Activated CD4-positive, alpha-beta T cell treated with anti-CD3 and anti-CD28 coated beads for 24 hours (primary cell): ENCODE measurements around the gene IQGAP1.
"Not testable (repeated sequence)": the region's sequence is repeated elsewhere in the genome, so short reads cannot be mapped to it uniquely, and the experiment has no call there.

ENCODE experiments used
- DNase-seq, 2 donors: peaks; one replicate each; pipeline ENCODE4 v3.0.0-alpha.2; 2020; ENCODE audit warnings: low read depth in 2 of 2

IQGAP1 gene

DNA sequence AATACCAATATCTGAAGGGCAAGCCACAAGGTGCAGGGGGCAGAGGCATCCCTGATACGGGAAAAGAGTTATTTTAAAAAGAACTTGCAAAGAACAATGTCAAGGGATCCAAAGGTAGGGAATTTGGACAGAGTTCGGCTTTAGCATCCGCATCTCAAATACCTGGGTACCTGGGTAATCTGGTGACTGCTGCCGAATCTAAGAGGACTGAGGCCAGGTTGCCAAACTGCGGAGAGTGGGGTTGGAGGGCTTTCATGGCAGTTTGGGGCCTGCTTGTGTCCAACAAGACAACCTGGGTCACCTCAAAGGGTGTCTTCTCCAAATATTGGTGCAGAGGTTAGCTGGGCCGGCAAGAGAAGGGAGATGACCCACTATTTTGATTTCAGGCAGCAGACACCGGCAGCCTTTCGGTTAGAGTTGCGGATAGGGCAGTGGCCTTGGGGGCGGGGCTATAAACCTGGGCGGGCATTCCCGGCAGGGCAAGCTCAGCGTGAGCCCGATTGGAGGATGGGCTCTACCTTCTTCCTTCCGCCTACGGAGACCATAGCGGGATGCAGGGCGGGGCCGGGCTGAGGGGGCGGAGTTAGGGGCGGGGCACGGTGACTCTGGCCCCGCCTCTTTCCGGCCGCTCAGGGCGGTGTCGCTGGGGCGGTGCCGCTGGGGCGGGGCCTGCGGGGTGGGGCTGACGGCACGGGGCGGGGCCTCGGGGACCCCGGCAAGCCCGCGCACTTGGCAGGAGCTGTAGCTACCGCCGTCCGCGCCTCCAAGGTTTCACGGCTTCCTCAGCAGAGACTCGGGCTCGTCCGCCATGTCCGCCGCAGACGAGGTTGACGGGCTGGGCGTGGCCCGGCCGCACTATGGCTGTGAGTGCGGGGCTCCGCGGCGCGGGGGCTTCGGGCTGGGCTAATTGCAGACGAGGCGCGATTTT is at the start of gene IQGAP1:
Gene IQGAP1, plus strand, starts transcription at position 709 of the 928 bp plus-strand sequence. Its CDS starts 100 bp downstream, at position 809.
- DNase-seq: peak; percentile 97 to 98

- DNase-seq: no peak
These were observed 49.5 kb upstream of the IQGAP1 start for GRCh38 chr15:90338532-90338931.

DNA sequence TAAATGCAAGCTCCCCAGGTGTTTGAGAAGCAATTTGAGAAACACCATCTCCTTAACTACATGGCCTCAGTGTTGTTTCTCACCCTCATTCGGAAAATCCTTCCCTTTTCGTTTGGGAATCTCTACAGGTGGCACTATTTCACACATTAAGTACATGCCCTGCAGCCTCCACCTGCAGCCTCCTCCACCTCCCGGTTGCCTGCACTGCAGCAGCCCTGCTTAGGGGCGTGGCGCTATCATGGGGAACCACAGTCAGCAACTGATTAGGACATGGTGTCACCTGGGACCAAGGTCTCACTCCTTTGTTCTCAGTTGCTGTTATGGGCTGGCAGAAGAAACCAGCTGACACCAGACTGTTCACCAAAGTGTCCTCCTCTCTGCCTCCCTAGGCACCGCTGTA is 47.7 kb upstream of the IQGAP1 start:
- DNase-seq: no peak

- DNase-seq: no peak
These were observed 44.7 kb upstream of the IQGAP1 start for GRCh38 chr15:90343302-90343790.

DNA sequence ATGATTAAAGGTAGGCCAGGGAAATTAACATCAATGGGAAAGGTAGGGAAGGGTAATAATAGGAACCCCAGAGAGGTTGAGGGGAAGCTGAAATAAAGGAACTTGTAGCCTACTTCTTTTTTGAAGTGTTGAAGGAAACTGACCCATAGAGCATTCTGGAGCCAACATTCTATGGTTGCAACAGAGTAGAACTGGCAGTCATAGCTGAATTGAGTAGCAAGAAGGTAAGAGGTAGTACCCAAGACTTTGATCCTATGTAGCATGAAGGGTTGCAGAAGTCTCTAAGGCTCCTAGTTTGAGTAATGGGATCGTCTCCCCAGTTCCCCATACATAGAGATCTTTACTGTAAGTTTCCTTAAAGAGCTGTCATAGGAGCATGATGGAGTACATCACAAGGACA is 43.4 kb upstream of the IQGAP1 start:
- no peak for DNase-seq

GRCh38 chr15:90345857-90346256 is 42.2 kb upstream of the IQGAP1 start:
- DNase-seq: no peak

DNA sequence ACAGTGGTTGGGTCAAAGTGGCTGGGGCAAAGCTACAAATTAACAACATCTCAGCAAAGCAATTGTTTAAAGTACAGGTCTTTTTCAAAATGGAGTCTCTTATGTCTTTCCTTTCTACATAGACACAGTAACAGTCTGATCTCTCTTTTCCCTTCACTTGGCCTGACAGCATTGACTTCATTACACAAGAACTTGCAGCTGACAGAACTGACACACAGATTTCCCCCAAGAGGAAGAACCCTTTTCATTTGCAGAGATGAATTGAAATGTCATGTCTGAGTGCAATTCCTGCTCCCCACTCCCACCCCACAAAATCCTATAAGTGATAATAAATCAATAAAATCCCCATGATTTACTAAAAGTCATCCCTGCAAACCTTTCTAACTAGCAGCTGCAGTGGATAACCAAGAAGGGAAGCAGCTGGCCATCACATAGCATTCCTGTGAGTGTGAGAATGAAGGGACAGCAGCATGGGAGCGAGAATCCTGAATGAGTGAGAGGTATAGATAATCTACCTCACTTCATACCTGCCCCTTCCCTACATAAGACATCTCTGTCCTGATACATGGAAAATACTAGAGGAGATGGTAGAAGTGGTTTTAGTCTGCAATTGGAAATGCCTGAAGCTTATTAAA is 40.5 kb upstream of the IQGAP1 start:
- not testable (repeated sequence) for DNase-seq

DNA sequence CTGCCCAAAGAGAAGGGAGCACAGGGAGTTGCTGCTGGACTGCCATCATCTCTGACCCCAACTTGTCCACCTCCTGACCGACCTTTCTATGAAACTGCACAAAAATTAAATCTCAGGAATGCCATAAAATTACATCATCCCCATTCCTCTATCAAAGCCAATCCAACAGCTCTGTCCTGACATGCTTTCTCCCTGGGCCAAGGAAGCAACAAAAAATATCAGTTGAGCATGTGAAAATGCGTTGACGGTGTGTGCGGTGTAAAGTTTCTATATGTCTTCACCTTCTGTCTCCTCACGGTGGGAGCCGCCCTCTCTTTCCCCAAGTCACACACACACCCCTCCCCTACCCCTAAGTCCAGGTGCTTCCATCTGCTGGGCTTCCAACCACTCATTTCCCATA is 39.6 kb upstream of the IQGAP1 start:
- no peak for DNase-seq

DNA sequence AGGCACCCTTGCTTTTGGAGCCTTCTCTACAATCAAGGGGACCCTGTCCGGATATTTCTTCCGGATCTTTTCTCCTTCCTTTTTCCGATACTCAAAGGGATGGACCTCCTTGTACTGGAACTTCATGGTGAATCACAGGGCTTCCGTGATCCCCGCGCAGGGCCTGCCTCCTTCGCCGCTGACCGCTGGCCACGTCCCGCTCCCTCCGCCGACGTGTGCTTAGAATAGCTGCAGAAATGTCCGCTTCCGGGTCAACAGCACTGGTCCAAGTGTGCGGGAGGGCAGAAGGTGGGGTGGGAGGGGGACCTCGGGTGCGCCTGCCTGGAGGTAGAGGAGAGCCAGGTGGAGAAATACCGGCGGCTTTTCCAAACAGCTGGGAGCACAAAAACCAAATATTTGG is 39.0 kb upstream of the IQGAP1 start:
- DNase-seq: no peak

DNA sequence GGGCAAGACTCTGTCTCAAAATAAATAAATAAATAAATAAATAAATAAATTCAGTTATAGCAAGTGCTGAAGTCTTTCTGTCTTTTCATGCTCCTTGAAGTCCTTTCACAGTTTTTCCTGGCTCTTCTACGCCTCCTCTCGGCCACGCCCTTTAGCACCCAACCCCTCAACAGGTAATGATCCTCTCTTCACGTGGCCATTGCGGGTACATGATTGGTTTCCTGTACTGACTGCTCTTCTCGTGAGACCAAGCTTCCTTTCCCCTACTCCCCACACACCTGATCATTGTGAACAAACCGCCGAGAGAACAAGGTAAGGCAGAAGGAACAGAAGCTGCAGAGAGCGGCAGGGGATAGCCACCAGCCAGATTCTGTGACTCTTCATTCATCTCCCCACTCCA is 38.2 kb upstream of the IQGAP1 start:
- DNase-seq: no peak

DNA sequence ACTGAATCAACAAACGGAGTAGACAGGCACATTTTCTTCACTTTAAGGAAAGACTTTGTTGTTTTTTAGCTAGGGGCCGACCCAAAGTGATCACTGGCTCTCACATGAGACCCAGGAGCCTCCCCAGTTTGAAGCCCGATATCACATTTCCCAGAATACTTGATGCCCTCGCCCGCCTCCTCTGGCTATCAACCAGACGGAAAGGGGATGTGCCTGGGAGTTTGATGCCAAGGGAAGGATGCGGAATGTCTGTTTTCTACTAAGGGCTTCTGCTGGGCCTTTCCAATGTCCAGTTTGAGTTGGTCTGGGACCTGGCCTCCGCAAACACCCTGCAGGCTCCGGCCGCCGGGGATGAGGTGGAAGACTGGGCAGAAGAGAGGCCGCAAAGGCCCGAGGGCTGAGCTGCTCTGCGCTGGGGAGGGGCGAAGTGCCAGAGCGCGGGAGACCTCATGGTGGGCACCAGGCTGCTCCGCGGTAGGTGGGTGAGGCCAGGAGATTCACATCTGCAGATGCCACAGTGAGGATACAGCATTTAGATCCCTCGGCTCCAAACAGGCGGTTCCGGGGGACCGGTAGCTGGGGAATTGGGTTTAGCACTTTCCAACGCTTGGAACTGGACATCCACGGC is 36.4 kb upstream of the IQGAP1 start:
- DNase-seq: no peak

- DNase-seq: peak; percentile 84 to 89
These were observed 35.7 kb upstream of the IQGAP1 start, which contains the start of gene ZNF774 for GRCh38 chr15:90352107-90352893. TSS of gene ZNF774 (plus strand) at chr15:90352284. CDS start at chr15:90354661, 2,377 bp downstream.

DNA sequence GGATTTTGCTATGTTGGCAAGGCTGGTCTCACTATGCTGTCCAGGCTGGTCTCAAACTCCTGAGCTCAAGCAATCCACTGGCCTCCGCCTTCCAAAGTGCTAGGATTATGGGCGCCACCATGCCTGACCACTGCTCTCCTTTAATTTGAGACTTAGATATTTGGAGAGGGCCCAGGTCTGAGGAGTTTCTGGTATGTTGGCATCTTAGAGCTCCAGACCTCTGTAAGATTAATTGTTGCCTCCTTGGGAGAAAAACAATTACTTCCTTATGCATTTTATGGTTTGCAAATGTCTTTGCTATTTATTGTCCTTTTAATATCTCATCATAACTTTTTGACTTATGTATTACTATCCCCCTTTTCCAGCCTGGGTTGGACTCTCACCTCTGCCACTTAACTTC is 33.1 kb upstream of the IQGAP1 start:
- no peak for DNase-seq

DNA sequence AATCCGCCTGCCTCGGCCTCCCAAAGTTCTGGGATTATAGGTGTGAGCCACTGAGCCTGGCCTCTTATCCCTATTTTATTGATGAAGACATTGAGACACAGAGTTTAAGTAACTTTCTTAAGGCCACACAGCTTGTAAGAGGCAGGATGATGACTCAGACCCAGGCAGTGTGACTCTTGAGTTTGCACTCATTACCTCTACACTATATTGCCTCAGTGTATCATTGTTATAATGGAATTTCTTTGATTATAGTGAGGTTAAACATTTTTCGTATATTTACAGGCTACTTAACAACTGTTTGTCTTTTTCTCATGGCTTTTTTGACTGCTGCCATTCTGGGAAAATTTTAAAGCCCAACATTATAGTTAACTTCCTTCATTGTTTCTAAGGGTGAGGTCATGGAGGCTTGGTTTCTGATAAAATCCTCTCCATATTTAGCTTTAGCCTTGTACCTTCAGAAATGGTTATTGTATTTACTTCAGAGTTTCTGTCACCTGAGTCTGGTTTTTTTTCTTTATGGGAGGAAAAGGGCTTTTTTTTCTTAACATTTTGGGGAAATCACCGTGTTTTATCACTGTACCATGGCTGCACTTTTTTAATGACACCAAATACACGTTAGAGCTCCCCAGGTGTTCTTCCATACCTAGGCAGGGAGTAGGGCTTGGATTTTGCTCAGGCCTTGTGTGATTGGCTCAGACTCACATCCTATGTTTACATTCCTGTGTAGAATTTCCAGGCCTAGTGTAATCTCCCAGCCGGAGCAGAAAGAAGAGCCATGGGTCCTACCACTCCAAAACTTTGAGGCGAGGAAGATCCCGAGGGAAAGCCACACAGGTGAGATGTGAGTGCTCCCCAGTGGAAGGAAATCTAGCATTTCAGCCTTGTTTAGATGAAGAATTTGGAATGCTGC is 29.7 kb upstream of the IQGAP1 start:
- DNase-seq: no peak

GRCh38 chr15:90360746-90361145 is 27.3 kb upstream of the IQGAP1 start:
- no peak for DNase-seq

DNA sequence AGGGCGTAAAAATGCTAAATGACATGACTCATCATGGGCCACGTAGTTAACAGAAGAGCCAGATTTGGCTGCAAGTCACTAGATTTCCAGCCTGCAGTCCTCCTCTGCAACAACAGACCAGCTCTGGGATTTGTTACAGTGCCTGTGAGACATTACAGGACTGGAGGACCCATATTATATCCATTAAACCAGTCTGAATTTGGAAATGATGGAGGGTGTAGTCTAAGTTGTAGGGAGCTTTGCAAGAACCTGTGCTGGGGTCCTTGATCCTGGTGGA is 25.2 kb upstream of the IQGAP1 start:
- DNase-seq: no peak

DNA sequence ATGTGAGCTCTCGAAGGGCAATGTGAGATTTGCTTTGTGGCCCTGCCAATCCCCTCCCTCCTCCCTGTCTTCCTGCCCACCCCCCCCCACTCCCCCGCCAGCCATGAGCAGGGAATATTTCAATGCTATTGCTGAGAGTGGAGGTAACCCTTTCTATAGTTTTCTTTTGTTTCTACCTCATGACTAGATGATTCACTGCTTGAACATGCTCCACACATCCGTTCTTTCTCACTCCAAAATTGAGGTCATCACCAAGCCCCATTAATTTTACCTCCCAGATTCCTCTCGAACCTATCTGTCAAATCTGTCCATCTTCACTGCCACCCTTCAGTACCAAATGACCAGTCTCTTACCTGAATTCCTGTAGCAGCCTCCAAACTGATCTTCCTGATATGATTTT is 23.8 kb upstream of the IQGAP1 start:
- DNase-seq: no peak

DNA sequence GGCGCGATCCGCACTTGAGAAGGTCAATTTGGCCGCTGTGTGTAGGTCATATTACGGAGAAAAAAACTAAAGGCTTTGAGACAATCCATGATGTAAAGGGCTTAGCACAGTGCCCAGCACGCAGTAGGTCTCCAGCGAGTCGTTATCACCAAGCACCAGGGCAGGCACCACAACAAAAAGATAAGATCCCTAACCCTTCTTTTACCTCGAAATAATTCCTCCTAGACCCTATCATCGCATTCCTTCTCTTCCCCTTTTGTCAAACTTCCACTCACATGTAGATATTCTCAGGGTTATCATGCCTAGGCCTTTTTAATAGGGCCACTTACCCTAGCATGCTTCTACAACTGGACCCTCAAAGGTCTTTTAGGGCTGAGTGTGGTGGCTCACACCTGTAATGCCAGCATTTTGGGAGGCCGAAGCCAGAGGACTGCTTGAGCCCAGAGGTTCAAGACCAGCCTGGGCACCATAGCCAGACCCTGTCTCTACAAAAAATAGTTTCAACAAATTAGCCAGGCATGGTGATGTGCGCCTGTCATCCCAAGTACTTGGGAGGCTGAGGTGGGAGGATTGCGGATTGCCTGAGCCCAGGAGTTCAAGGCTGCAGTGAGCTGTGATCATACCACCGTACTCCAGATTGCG is 22.5 kb upstream of the IQGAP1 start:
- no peak for DNase-seq

DNA sequence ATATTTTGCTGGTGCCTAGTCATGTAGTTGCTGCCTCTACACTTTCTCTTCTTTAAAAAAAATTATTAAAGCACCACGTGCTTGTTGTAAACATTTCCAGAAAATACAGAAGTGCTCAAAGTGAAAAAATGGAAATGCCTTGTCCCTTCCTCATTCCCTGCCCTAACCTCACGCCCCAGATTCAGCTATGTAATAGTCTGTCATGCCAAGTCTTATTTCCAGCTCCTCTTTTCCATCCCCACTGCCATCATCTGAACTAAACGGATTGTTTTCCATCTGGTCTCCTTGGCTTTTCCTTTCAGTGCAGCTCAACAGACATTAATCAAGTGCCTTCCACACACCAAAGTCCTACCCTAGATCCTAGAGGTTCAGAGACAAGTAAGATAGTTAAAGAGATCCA is 20.5 kb upstream of the IQGAP1 start:
- DNase-seq: no peak

DNA sequence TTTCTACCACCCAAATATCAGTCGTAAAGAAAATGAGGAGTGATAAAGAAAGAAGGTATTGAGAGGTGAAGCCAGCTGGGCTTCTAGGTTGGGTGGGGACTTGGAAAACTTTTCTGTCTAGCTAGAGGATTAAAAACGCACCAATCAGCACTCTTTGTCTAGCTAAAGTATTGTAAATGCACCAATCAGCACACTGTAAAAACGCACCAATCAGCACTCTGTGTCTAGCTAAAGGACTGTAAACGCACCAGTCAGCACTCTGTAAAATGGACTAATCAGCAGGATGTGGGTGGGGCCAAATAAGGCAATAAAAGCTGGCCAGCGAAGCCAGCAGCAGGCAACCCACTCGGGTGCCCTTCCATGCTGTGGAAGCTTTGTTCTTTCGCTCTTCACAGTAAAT is 13.0 kb upstream of the IQGAP1 start:
- DNase-seq: no peak
